Smooth muscle cell (in vitro differentiated cells): ENCODE measurements around the gene CUL5. TPM values are rescaled to one million over a fixed set of nuclear protein-coding genes. Genes with fewer than 3 reads are reported as not detected.

Experiments
- DNase-seq: peaks from one replicate; lab custom pipeline; 2025; ENCODE audit not compliant: unreplicated experiment; lab: John Stamatoyannopoulos, UW
- H2AFZ ChIP-seq: fragments of 200-600 bp; sonication (generic); 2 replicates; pipeline ENCODE4 v1.6.0; 2016; ENCODE audit warnings: antibody characterized with exemption, low read depth, mild to moderate bottlenecking
- H3F3A ChIP-seq: fragments of 200-600 bp; sonication (generic); 2 replicates; pipeline ENCODE4 v1.6.0; 2017; ENCODE audit warnings: antibody characterized with exemption, low read depth
- H3K27ac ChIP-seq: fragments of 200-600 bp; sonication (generic); 2 replicates; pipeline ENCODE4 v1.5.1; 2016; ENCODE audit warnings: low read depth, mild to moderate bottlenecking
- H3K27me3 ChIP-seq: fragments of 200-600 bp; sonication (generic); 2 replicates; pipeline ENCODE4 v1.6.1; 2016; ENCODE audit warnings: low read depth, mild to moderate bottlenecking
- H3K36me3 ChIP-seq: fragments of 200-600 bp; sonication (generic); 2 replicates; pipeline ENCODE4 v1.5.1; 2016; ENCODE audit warnings: low read depth
- H3K4me1 ChIP-seq: fragments of 200-600 bp; sonication (generic); 2 replicates; pipeline ENCODE4 v1.5.1; 2016; ENCODE audit warnings: low read depth
- H3K4me2 ChIP-seq: fragments of 200-600 bp; sonication (generic); 2 replicates; pipeline ENCODE4 v1.6.0; 2016; ENCODE audit warnings: mild to moderate bottlenecking
- H3K4me3 ChIP-seq: fragments of 200-600 bp; sonication (generic); 2 replicates; pipeline ENCODE4 v1.5.1; 2016; ENCODE audit warnings: mild to moderate bottlenecking
- H3K79me2 ChIP-seq: fragments of 200-600 bp; sonication (generic); 2 replicates; pipeline ENCODE4 v1.6.0; 2016; ENCODE audit warnings: low read depth, mild to moderate bottlenecking
- H3K9ac ChIP-seq: fragments of 200-600 bp; sonication (generic); 2 replicates; pipeline ENCODE4 v1.6.0; 2016; ENCODE audit warnings: low read depth
- H3K9me3 ChIP-seq: fragments of 200-600 bp; sonication (generic); replicated peaks from 2 replicates; pipeline ENCODE4 v1.5.1; 2016; ENCODE audit warnings: low read depth
- H4K20me1 ChIP-seq: fragments of 200-600 bp; sonication (generic); 2 replicates; pipeline ENCODE4 v1.6.0; 2016; ENCODE audit warnings: low read depth
- CTCF ChIP-seq: fragments of 200-600 bp; sonication (generic); IDR thresholded peaks from 2 replicates; pipeline ENCODE4 v1.5.1; 2017; ENCODE audit warnings: borderline replicate concordance, mild to moderate bottlenecking, antibody characterized with exemption; ENCODE audit not compliant: insufficient read depth, poor library complexity, severe bottlenecking
- WGBS: methylation state at CpG from one replicate; pipeline ENCODE4 v1.1.7; 2016; ENCODE audit warnings: low lambda C conversion rate; 5-methylcytosine and 5-hydroxymethylcytosine counted together
- polyA plus RNA-seq: library from polyadenylated mRNA; unstranded; fragments of >200 nt; fragmentation: Nextera tagmentation; extraction: Ambion mirVana; gene quantifications from 2 replicates; pipeline ENCODE4 v1.2.1, GENCODE V29; 2016
- small RNA-seq: library from RNA; depleted of rRNA; stranded (forward); fragments of <200 nt; gene quantifications from one replicate; pipeline ENCODE3, GENCODE V24; 2014
- total RNA-seq: library from RNA; depleted of rRNA; stranded (reverse); fragments of >200 nt; gene quantifications from 2 replicates; pipeline ENCODE4 v1.2.3, GENCODE V29; 2014

CUL5 gene
- total and polyA plus RNA-seq, 2 experiments from 2014 or later: 20.8 to 45.0 TPM

- Histone ChIP-seq H3K27me3 (no peaks in the 10 kb centered on the region), H3K27ac (no peak overlapping the region), H3K79me2 (no peaks in the 10 kb centered on the region), H2AFZ (no peak overlapping the region), H4K20me1 (no peaks in the 10 kb centered on the region), H3K36me3 (peaks cover 13% of the 10 kb centered on the region), H3F3A (no peaks in the 10 kb centered on the region), H3K4me1 (no peaks in the 10 kb centered on the region), H3K4me2 (no peak overlapping the region), H3K9ac (no peak overlapping the region), H3K4me3 (no peak overlapping the region), H3K9me3 (no peaks in the 10 kb centered on the region)
- 95% methylated on average over 1 of the region's 1 CpG for WGBS
- DNase-seq: no peak
- no peak for TF ChIP-seq CTCF
Observed at GRCh38 chr11:108147150-108147549, 138.5 kb downstream of the CUL5 start.

- WGBS: 83% methylated on average over 3 of the region's 3 CpGs
- no peak for TF ChIP-seq CTCF
- Histone ChIP-seq H3K4me2 (no peak overlapping the region), H3K27ac (no peak overlapping the region), H4K20me1 (no peaks in the 10 kb centered on the region), H3K9ac (no peak overlapping the region), H2AFZ (no peak overlapping the region), H3K27me3 (no peaks in the 10 kb centered on the region), H3K9me3 (no peaks in the 10 kb centered on the region), H3K4me1 (no peaks in the 10 kb centered on the region), H3F3A (no peaks in the 10 kb centered on the region), H3K4me3 (no peak overlapping the region), H3K79me2 (no peaks in the 10 kb centered on the region), H3K36me3 (peaks cover 13% of the 10 kb centered on the region)
- DNase-seq: no peak
Observed at GRCh38 chr11:108148556-108148955, 139.9 kb downstream of the CUL5 start.

DNA sequence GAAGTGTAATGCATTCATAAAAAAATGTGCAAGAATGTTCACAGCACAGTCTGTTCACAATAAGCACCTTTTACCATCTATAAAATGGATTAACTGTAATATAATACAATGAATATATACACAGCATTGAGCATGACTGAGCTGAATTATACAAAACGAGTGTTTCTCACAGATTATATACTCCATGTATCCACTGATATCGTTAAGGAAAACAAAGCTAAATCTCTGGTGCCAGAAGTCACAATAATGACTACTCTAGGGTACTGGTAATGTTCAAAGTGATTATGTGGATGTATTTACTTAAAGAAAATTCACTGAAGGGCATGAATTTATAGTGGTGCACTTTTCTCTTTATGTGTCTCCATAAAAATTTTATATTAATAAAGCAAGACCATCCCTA is 145.9 kb downstream of the CUL5 start:
- H3K9ac ChIP-seq: no peak overlapping the region
- H3K4me2 ChIP-seq: no peak overlapping the region
- no peaks in the 10 kb centered on the region for H3K27me3 ChIP-seq
- DNase-seq: no peak
- no peaks in the 10 kb centered on the region for H3K9me3 ChIP-seq
- no peak overlapping the region for H3K4me3 ChIP-seq
- H4K20me1 ChIP-seq: no peaks in the 10 kb centered on the region
- WGBS: 88% methylated on average over 2 of the region's 2 CpGs
- no peak overlapping the region for H2AFZ ChIP-seq
- no peak overlapping the region for H3K27ac ChIP-seq
- no peaks in the 10 kb centered on the region for H3K79me2 ChIP-seq
- no peaks in the 10 kb centered on the region for H3F3A ChIP-seq
- peaks cover 14% of the 10 kb centered on the region for H3K36me3 ChIP-seq
- TF ChIP-seq CTCF: no peak
- H3K4me1 ChIP-seq: no peaks in the 10 kb centered on the region

Small RNA genes within 50 kb of the gene (small RNA-seq; reads per million reads assigned to genes)
- not detected for gene RF00019

Other genes with a start within 250 kb of the CUL5 start
- 7.8 and 11.8 TPM in 2 replicates for gene SLC35F2, start 150.1 kb upstream of the CUL5 start, total RNA-seq
- gene SLC35F2, start 150.1 kb upstream of the CUL5 start, polyA plus RNA-seq: 2.4 and 10.4 TPM in 2 replicates
- gene RAB39A, start 80.5 kb upstream of the CUL5 start, total RNA-seq: not detected in 2 replicates
- not detected in 2 replicates for gene RAB39A, start 80.5 kb upstream of the CUL5 start, polyA plus RNA-seq
- 63.2 and 78.7 TPM in 2 replicates for gene ACAT1, start 112.7 kb downstream of the CUL5 start, total RNA-seq
- 25.1 and 28.8 TPM in 2 replicates for gene ACAT1, start 112.7 kb downstream of the CUL5 start, polyA plus RNA-seq
- gene NPAT, start 213.7 kb downstream of the CUL5 start, total RNA-seq: 21.5 and 26.7 TPM in 2 replicates
- 6.2 and 8.6 TPM in 2 replicates for gene NPAT, start 213.7 kb downstream of the CUL5 start, polyA plus RNA-seq
- 56.4 and 64.6 TPM in 2 replicates for gene ATM, start 214.2 kb downstream of the CUL5 start, total RNA-seq
- 7.6 and 17.5 TPM in 2 replicates for gene ATM, start 214.2 kb downstream of the CUL5 start, polyA plus RNA-seq